WTC11 (cell line): Measurements from ENCODE around the gene PTGES2.

Experiments
- CREM ChIP-seq: sonication (generic); formaldehyde crosslinking; IDR thresholded peaks from 2 replicates; pipeline ENCODE4 v1.8.1; 2022; ENCODE audit warnings: mild to moderate bottlenecking, missing genetic modification reagents, moderate library complexity
- JUN ChIP-seq: sonication (generic); formaldehyde crosslinking; IDR thresholded peaks from 2 replicates; pipeline ENCODE4 v1.8.0; 2023; ENCODE audit warnings: mild to moderate bottlenecking, missing genetic modification reagents
- NR2C2 ChIP-seq: sonication (generic); formaldehyde crosslinking; IDR thresholded peaks from 2 replicates; pipeline ENCODE4 v1.8.0; 2022; ENCODE audit warnings: mild to moderate bottlenecking, missing genetic modification reagents
- ZMAT4 ChIP-seq: fragments of 250-450 bp; sonication (Bioruptor Pico); IDR thresholded peaks from 2 replicates; pipeline ENCODE4 v1.9.0; 2021; ENCODE audit warnings: mild to moderate bottlenecking

GRCh38 chr9:128168731-128169308 lies 41.3 kb upstream of the PTGES2 start:
- TF ChIP-seq CREM (CRISPR knock-in tag) = no peak
- no peak for TF ChIP-seq NR2C2 (CRISPR knock-in tag)
- TF ChIP-seq ZMAT4 (CRISPR knock-in tag) = no peak
- TF ChIP-seq JUN (CRISPR knock-in tag) = no peak
